ENCODE data around the gene FAM117B. TPM values are rescaled to one million over a fixed set of nuclear protein-coding genes. Genes with fewer than 3 reads are reported as not detected.

FAM117B gene
- total RNA-seq, result 1.2 and 1.4 TPM in 2 replicates

GRCh38 chr2:202634556-202635427, at the start of gene FAM117B:
Gene FAM117B (plus strand): TSS chr2:202634969. CDS start chr2:202635188, 219 bp downstream.

Other genes with a start within 250 kb of the FAM117B start
- 2.1 and 2.5 TPM in 2 replicates for gene ICA1L, start 236.8 kb downstream of the FAM117B start, total RNA-seq